Measurements from ENCODE around the gene NEK7. TPM values are rescaled to one million over a fixed set of nuclear protein-coding genes. Genes with fewer than 3 reads are reported as not detected.

NEK7 gene
- total and polyA plus RNA-seq, 9 of the 15 experiments (the other 6 are each of a cell fraction or from before 2014, with no cell fraction given): 8.5 to 37.3 (median 27.7) TPM

- no peak for TF ChIP-seq MLX (CRISPR knock-in tag; conservative IDR thresholded peaks at IDR 0.05)
- TF ChIP-seq ZNF175 (CRISPR knock-in tag; IDR thresholded peaks at IDR 0.05; ENCODE audit: low read depth): no peak
- TF ChIP-seq ZNF589 (CRISPR knock-in tag; IDR thresholded peaks at IDR 0.05; ENCODE audit: low read depth): no peak
- no peak for TF ChIP-seq ZNF398 (CRISPR knock-in tag; IDR thresholded peaks at IDR 0.05)
- no peak for TF ChIP-seq HNRNPUL1 (IDR thresholded peaks at IDR 0.05; ENCODE audit: low read length)
- TF ChIP-seq ZNF263 (CRISPR knock-in tag; IDR thresholded peaks at IDR 0.05; ENCODE audit: borderline replicate concordance): no peak
Measured at GRCh38 chr1:198367296-198367695, 210.5 kb downstream of the NEK7 start (continued).

GRCh38 chr1:198370996-198371395, 214.2 kb downstream of the NEK7 start:
- no peaks in the 10 kb centered on the region for H3K79me2 ChIP-seq (ENCODE audit: control insufficient read depth, insufficient read depth, low read length)
- no peak overlapping the region for H3K4me2 ChIP-seq (ENCODE audit: insufficient read depth, low read length)
- no peak overlapping the region for H3K4me3 ChIP-seq
- no peak overlapping the region for H2AFZ ChIP-seq (ENCODE audit: low read depth, low read length)
- no peaks in the 10 kb centered on the region for H3K27me3 ChIP-seq (ENCODE audit: control insufficient read depth in 2 of 2, insufficient read depth in 2 of 2, low read length in 2 of 2)
- WGBS (ENCODE audit: insufficient coverage, low coverage, missing lambda C conversion rate): 0% methylated on average over 1 of the region's 1 CpG
- intact Hi-C loops (cut with micrococcal nuclease): no loop called here
- in situ Hi-C loops (cut with MboI): no loop called here
- no peak for DNase-seq (ENCODE audit: extremely low read depth in 1 of 4, low spot score in 3 of 4)
- no peaks in the 10 kb centered on the region for H3K9me3 ChIP-seq (replicated peaks; ENCODE audit: control insufficient read depth, insufficient read depth, low read depth, low read length)
- H3K4me1 ChIP-seq (replicated peaks in 1 of 2; ENCODE audit: control insufficient read depth in 2 of 2, insufficient read depth in 2 of 2, low read length in 2 of 2): no peaks in the 10 kb centered on the region
- no peak overlapping the region for H3K9ac ChIP-seq (ENCODE audit: insufficient read depth in 1 of 2, low read depth in 2 of 2, low read length in 2 of 2)
- ChIA-PET CTCF (ENCODE audit: low intra/inter-chr PET ratio) (no interaction called here), POLR2A (no interaction called here)
- H4K20me1 ChIP-seq (replicated peaks; ENCODE audit: control insufficient read depth, insufficient read depth, low read length): no peaks in the 10 kb centered on the region
- no peak overlapping the region for H3K27ac ChIP-seq (ENCODE audit: extremely low read depth, low read depth, low read length)
- no peaks in the 10 kb centered on the region for H3K36me3 ChIP-seq (ENCODE audit: control insufficient read depth, insufficient read depth, low read length)
- TF ChIP-seq RBM17 (IDR thresholded peaks at IDR 0.05; ENCODE audit: borderline replicate concordance, low read depth, low read length) (no peak), ZBTB11 (CRISPR knock-in tag; IDR thresholded peaks at IDR 0.05) (no peak), ZNF512 (tag; IDR thresholded peaks at IDR 0.05) (peak; percentile 37; the same call in 1 of the 2 replicates)
- ATAC-seq: no peak
- no peak for FAIRE-seq
- no peaks in the 10 kb centered on the region for H3K9me1 ChIP-seq (ENCODE audit: control insufficient read depth, insufficient read depth, low read length)
- BruUV-seq (replicated peaks): no TSS peak
